Endothelial cell of umbilical vein (primary cell): ENCODE data around the gene EP300. TPM values are rescaled to one million over a fixed set of nuclear protein-coding genes. Genes with fewer than 3 reads are reported as not detected.

Source experiments
- BruUV-seq: library from RNA; stranded (reverse); fragments of 400-500 nt; replicated peaks from 2 replicates; lab custom pipeline; 2021; lab: Mats Ljungman, UMichigan
- CTCF ChIA-PET: fragments of 300-600, 350-600 bp; sonication (Branson Sonifier 250); formaldehyde crosslinking; loops from one replicate; lab custom pipeline; 2021; ENCODE audit warnings: antibody characterized with exemption, inconsistent platforms; lab: Charles Lee
- POLR2A ChIA-PET: fragments of 300-600, 350-600 bp; sonication (Branson Sonifier 250); formaldehyde crosslinking; loops from one replicate; lab custom pipeline; 2021; ENCODE audit warnings: antibody characterized with exemption, inconsistent platforms; lab: Charles Lee
- DNase-seq: peaks from one replicate; pipeline ENCODE4 v3.0.0-alpha.2; 2011; ENCODE audit warnings: low read depth, low spot score
- FAIRE-seq: peaks from 2 replicates; lab custom pipeline; 2011; peaks lifted over from hg19 to GRCh38; lab: Jason Lieb, UNC
- H2AFZ ChIP-seq: 2 replicates; pipeline ENCODE4 v1.6.0; 2012; ENCODE audit warnings: low read depth, low read length, control low read depth, inconsistent platforms
- H3K27ac ChIP-seq: 2 replicates; pipeline ENCODE4 v1.5.1; 2011; ENCODE audit warnings: low read depth, mild to moderate bottlenecking, control low read depth, low read length, moderate library complexity; ENCODE audit not compliant: insufficient read depth
- H3K27me3 ChIP-seq, 2 experiments: 2 replicates each; pipeline versions ENCODE4 v1.6.0 to v1.6.1; 2011; ENCODE audit warnings: low read length in 2 of 2, mixed read lengths in 1 of 2; ENCODE audit not compliant: control insufficient read depth in 2 of 2, insufficient read depth in 2 of 2
- H3K36me3 ChIP-seq, 2 experiments: 2 replicates in 1 of 2; 3 replicates in 1 of 2; pipeline ENCODE4 v1.5.1; 2011; ENCODE audit warnings: low read length in 2 of 2, mild to moderate bottlenecking in 1 of 2, moderate library complexity in 1 of 2; ENCODE audit not compliant: control insufficient read depth in 2 of 2, insufficient read depth in 2 of 2; ENCODE audit errors: extremely low read depth in 1 of 2
- H3K4me1 ChIP-seq: 3 replicates; pipeline ENCODE4 v1.5.1; 2011; ENCODE audit warnings: mild to moderate bottlenecking, low read length; ENCODE audit not compliant: control insufficient read depth, insufficient read depth; ENCODE audit errors: extremely low read depth
- H3K4me2 ChIP-seq: 2 replicates; pipeline ENCODE4 v1.6.1; 2011; ENCODE audit warnings: low read length, control low read depth, mixed read lengths; ENCODE audit not compliant: insufficient read depth
- H3K4me3 ChIP-seq, 3 experiments: fragments of 200-600 bp in 1 of 3; sonication (generic), shearing (Covaris generic) in 1 of 3; replicated peaks in 1 of 3; 2 replicates each; pipeline ENCODE4 v1.5.1; 2011 to 2016; ENCODE audit warnings: control low read depth in 3 of 3, low read length in 3 of 3, mild to moderate bottlenecking in 2 of 3, inconsistent platforms in 1 of 3, low read depth in 1 of 3, moderate library complexity in 1 of 3; ENCODE audit not compliant: insufficient read depth in 1 of 3
- H3K79me2 ChIP-seq: 2 replicates; pipeline ENCODE4 v1.6.0; 2012; ENCODE audit warnings: low read length, inconsistent platforms; ENCODE audit not compliant: control insufficient read depth, insufficient read depth
- H3K9ac ChIP-seq: replicated peaks from 2 replicates; pipeline ENCODE3; 2011; ENCODE audit warnings: low read length, control low read depth; ENCODE audit not compliant: insufficient read depth; ENCODE audit errors: extremely low read depth
- H3K9me1 ChIP-seq: replicated peaks from 3 replicates; pipeline ENCODE4 v1.6.0; 2011; ENCODE audit warnings: mild to moderate bottlenecking, low read length; ENCODE audit not compliant: control insufficient read depth, insufficient read depth; ENCODE audit errors: extremely low read depth
- H3K9me3 ChIP-seq: replicated peaks from 2 replicates; pipeline ENCODE4 v1.5.1; 2012; ENCODE audit warnings: low read length, inconsistent platforms; ENCODE audit not compliant: control insufficient read depth, insufficient read depth
- H4K20me1 ChIP-seq: replicated peaks from 2 replicates; pipeline ENCODE3; 2011; ENCODE audit warnings: mild to moderate bottlenecking, low read length; ENCODE audit not compliant: control insufficient read depth, insufficient read depth; ENCODE audit errors: extremely low read depth
- EZH2 ChIP-seq: IDR thresholded peaks from 2 replicates; pipeline ENCODE4 v1.6.1; 2012; ENCODE audit warnings: borderline replicate concordance, low read depth, mild to moderate bottlenecking, moderate library complexity, low read length, inconsistent platforms; ENCODE audit not compliant: severe bottlenecking
- FOS ChIP-seq: IDR thresholded peaks from 2 replicates; pipeline ENCODE4 v1.6.1; 2011; ENCODE audit warnings: mild to moderate bottlenecking, low read length, moderate library complexity, borderline replicate concordance; ENCODE audit not compliant: insufficient read depth
- GATA2 ChIP-seq: IDR thresholded peaks from 2 replicates; pipeline ENCODE4 v1.7.0; 2011; ENCODE audit warnings: low read depth, mild to moderate bottlenecking, moderate library complexity, mixed read lengths, low read length; ENCODE audit not compliant: insufficient read length, insufficient read depth
- JUN ChIP-seq: IDR thresholded peaks from 2 replicates; pipeline ENCODE4 v1.6.1; 2011; ENCODE audit warnings: borderline replicate concordance, low read depth; ENCODE audit not compliant: insufficient read length, insufficient read depth
- MAX ChIP-seq: IDR thresholded peaks from 2 replicates; pipeline ENCODE4 v1.6.1; 2011; ENCODE audit not compliant: insufficient read depth, insufficient read length
- MYC ChIP-seq: IDR thresholded peaks from one replicate; pipeline ENCODE4 v1.6.1; 2011; ENCODE audit warnings: mild to moderate bottlenecking, low read depth, low read length
- POLR2A ChIP-seq: IDR thresholded peaks from 2 replicates; pipeline ENCODE4 v1.6.1; 2012; ENCODE audit warnings: low read depth, mild to moderate bottlenecking, control low read depth, low read length
- POLR2AphosphoS5 ChIP-seq: IDR thresholded peaks from 2 replicates; pipeline ENCODE4 v1.6.1; 2012; ENCODE audit warnings: low read depth, mild to moderate bottlenecking, control low read depth, low read length, moderate library complexity; ENCODE audit not compliant: insufficient read depth
- dilution Hi-C: fragments of 300-500 bp; cut with MboI; formaldehyde crosslinking; loops from one replicate; pipeline ENCODE4 v1.15.0; 2019; ENCODE audit warnings: low sequenced_read_pairs; ENCODE audit not compliant: extremely low pct_ligation_motif_present
- intact Hi-C: fragments of 100-400 bp; cut with micrococcal nuclease; formaldehyde crosslinking; loops from one replicate; pipeline ENCODE4 v1.10.0; 2022
- polyA plus RNA-seq, 4 experiments: library from polyadenylated mRNA; depleted of rRNA in 3 of 4; stranded (reverse) in 3 of 4; unstranded in 1 of 4; fragments of >200 nt; gene quantifications; 2 replicates each; pipeline versions ENCODE4 v1.2.1 to v1.2.3, GENCODE V29; 2011 to 2012; ENCODE audit warnings: missing spikeins in 1 of 4
- total RNA-seq: library from RNA; stranded (reverse); gene quantifications from 2 replicates; pipeline ENCODE4 v1.2.3, GENCODE V29; 2021
- TF ChIP-seq, protein P1 (sequence below), 2 donors: IDR thresholded peaks; 1 replicate in 1 of 2; 2 replicates in 1 of 2; pipeline ENCODE4 v1.5.1; 2011; ENCODE audit warnings: low read length in 2 of 2, mild to moderate bottlenecking in 2 of 2, moderate library complexity in 2 of 2, control low read depth in 1 of 2, inconsistent platforms in 1 of 2, low read depth in 1 of 2; ENCODE audit not compliant: insufficient read depth in 1 of 2; ENCODE audit errors: extremely low read depth in 1 of 2

The EP300 gene
- total and polyA plus RNA-seq, 2 donors (not counting 3 experiments of a cell fraction or from before 2014, with no cell fraction given), result 24.4 to 63.0 TPM

- no peak overlapping the region for H3K4me3 ChIP-seq
Observed at GRCh38 chr22:41217553-41218157, 125.3 kb downstream of the EP300 start.

More at GRCh38 chr22:41217553-41218157, 125.3 kb downstream of the EP300 start:
- intact Hi-C loops (loop anchor here (1.0 to 2.0 kb wide), 2 partner anchors 13 to 36 kb away; no protein-coding TSS in a partner anchor), dilution Hi-C loops (no loop called here)
- ChIA-PET POLR2A (interaction anchor here (0.6 kb wide), 1 partner anchor 11 kb away, joined by 8 read pairs; no protein-coding TSS in a partner anchor), CTCF (interaction anchor here (0.7 to 1.8 kb wide), 6 partner anchors 9 to 295 kb away, joined by 3 to 8 read pairs (median 4); no protein-coding TSS in a partner anchor)
- Histone ChIP-seq H3K27me3 (no peaks in the 10 kb centered on the region), H3K79me2 (no peaks in the 10 kb centered on the region), H3K4me1 (peaks cover 12% of the 10 kb centered on the region), H2AFZ (peak overlapping the region; percentile 23), H4K20me1 (no peaks in the 10 kb centered on the region), H3K36me3 (peaks cover 3 to 7% of the 10 kb centered on the region in 2 experiments), H3K9me3 (no peaks in the 10 kb centered on the region), H3K27ac (peak overlapping the region; percentile 29), H3K9me1 (no peaks in the 10 kb centered on the region), H3K4me2 (peak overlapping the region; percentile 1), H3K9ac (no peak overlapping the region)
- TSS peak; percentile 62 for BruUV-seq
- TF ChIP-seq MAX, result no peak
- no peak for TF ChIP-seq POLR2A
- TF ChIP-seq POLR2AphosphoS5, result no peak
- TF ChIP-seq, protein P1, sequence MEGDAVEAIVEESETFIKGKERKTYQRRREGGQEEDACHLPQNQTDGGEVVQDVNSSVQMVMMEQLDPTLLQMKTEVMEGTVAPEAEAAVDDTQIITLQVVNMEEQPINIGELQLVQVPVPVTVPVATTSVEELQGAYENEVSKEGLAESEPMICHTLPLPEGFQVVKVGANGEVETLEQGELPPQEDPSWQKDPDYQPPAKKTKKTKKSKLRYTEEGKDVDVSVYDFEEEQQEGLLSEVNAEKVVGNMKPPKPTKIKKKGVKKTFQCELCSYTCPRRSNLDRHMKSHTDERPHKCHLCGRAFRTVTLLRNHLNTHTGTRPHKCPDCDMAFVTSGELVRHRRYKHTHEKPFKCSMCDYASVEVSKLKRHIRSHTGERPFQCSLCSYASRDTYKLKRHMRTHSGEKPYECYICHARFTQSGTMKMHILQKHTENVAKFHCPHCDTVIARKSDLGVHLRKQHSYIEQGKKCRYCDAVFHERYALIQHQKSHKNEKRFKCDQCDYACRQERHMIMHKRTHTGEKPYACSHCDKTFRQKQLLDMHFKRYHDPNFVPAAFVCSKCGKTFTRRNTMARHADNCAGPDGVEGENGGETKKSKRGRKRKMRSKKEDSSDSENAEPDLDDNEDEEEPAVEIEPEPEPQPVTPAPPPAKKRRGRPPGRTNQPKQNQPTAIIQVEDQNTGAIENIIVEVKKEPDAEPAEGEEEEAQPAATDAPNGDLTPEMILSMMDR (IDR thresholded peaks at IDR 0.05; ENCODE audit: extremely low read depth in 1 of 2, insufficient read depth in 1 of 2, low read depth in 1 of 2, low read length in 2 of 2), result no peak
- TF ChIP-seq GATA2, result no peak
- no peak for TF ChIP-seq JUN
- TF ChIP-seq FOS, result no peak
- TF ChIP-seq EZH2, result no peak
- TF ChIP-seq MYC, result no peak
- peak; percentile 72 for DNase-seq
- peak; percentile 93 for FAIRE-seq
